GM12864 (cell line): ENCODE measurements around the gene AOX1.
A peak's percentile ranks its signal among the peaks of the same experiment; 100 is the strongest.

ENCODE experiments used
- DNase-seq: peaks from one replicate; pipeline ENCODE4 v3.0.0-alpha.2; 2011; ENCODE audit warnings: low read depth
- H3K4me3 ChIP-seq: 2 replicates; pipeline ENCODE4 v1.5.1; 2011; ENCODE audit warnings: mild to moderate bottlenecking, low read depth, low read length, control low read depth
- TF ChIP-seq, protein P1 (sequence below): IDR thresholded peaks from 2 replicates; pipeline ENCODE4 v1.5.1; 2011; ENCODE audit warnings: low read depth, mild to moderate bottlenecking, moderate library complexity, low read length, control low read depth, inconsistent platforms; ENCODE audit errors: missing control alignments

AOX1 gene

DNA sequence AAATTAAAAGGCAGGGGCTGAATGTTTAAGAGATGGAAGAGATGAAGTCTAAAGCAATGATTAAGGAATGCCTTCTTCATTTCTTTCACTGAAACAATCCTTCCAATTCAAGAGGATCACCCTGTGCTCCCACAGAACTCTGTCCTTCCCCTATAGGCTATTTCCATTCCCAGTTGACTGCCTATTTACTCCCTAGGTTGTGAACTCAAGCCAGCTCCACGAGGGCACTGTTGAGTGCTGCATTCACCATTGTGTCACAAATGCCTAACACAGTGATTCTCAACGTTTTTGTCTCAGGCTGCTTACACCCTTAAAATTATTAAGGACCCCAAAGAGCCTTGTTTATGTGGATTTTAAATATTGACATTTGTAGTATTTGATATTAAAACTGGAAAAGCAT is 112.4 kb downstream of the AOX1 start:
- TF ChIP-seq, protein P1, sequence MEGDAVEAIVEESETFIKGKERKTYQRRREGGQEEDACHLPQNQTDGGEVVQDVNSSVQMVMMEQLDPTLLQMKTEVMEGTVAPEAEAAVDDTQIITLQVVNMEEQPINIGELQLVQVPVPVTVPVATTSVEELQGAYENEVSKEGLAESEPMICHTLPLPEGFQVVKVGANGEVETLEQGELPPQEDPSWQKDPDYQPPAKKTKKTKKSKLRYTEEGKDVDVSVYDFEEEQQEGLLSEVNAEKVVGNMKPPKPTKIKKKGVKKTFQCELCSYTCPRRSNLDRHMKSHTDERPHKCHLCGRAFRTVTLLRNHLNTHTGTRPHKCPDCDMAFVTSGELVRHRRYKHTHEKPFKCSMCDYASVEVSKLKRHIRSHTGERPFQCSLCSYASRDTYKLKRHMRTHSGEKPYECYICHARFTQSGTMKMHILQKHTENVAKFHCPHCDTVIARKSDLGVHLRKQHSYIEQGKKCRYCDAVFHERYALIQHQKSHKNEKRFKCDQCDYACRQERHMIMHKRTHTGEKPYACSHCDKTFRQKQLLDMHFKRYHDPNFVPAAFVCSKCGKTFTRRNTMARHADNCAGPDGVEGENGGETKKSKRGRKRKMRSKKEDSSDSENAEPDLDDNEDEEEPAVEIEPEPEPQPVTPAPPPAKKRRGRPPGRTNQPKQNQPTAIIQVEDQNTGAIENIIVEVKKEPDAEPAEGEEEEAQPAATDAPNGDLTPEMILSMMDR: no peak
- DNase-seq: no peak
- no peak overlapping the region for H3K4me3 ChIP-seq

DNA sequence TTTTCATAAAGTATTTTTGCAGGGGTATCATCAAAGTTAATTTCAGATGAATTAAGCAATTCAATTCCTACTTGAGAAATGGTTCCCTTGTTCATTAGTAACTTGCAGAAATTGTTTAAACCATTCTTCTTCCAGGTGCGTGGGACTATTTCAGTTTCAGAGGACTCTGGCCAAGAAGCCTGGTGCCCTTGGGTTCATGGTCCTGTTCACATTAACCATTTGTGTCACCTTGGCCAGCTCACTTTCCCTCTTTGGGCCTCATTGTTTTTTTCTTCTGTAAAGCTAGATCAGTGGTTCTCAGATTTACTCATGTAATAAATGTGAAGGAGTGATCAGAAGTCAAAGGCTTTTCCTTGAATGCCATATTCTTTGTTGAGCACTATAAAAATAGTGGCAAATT is 113.5 kb downstream of the AOX1 start:
- TF ChIP-seq, protein P1: no peak
- DNase-seq: no peak
- H3K4me3 ChIP-seq: no peak overlapping the region

DNA sequence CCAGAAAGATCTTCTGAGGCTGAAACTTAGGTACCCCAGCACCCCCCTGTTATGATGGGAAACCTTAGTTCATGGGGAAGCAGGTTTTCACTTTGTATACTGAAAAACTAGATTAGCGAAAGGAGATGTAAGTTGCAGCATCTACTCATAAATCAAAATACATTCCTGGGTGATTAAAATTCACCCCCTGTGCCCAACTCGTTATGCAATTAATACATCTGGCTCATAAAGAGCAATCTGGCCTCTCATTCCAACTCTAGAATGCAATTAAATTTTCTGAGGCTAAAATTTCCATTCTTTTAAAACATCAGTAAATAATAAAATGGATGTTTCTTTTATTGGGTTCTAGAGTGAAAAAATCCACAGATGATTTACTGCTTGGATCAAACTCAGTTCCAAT is 115.0 kb downstream of the AOX1 start:
- TF ChIP-seq, protein P1: no peak
- no peak for DNase-seq
- no peak overlapping the region for H3K4me3 ChIP-seq

DNA sequence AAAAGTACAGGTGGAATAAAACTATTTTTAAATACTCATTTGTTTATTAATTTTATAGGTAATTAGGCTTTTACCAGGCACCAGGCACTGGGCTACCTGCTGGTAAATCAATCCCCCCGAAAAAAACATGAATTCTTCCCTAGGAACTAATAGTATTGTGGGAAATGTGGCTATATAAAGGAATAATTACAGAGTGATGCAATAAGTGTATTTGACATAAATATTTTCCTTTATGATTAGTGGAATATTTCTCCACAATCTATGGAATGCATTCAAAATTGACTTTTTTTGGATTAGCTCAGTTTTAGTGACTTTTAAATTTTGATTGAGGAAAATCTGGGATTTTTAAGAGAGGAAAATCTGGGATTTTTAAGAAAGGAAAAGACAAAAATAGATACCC is 116.2 kb downstream of the AOX1 start:
- no peak for DNase-seq
- no peak overlapping the region for H3K4me3 ChIP-seq
- TF ChIP-seq, protein P1: no peak

DNA sequence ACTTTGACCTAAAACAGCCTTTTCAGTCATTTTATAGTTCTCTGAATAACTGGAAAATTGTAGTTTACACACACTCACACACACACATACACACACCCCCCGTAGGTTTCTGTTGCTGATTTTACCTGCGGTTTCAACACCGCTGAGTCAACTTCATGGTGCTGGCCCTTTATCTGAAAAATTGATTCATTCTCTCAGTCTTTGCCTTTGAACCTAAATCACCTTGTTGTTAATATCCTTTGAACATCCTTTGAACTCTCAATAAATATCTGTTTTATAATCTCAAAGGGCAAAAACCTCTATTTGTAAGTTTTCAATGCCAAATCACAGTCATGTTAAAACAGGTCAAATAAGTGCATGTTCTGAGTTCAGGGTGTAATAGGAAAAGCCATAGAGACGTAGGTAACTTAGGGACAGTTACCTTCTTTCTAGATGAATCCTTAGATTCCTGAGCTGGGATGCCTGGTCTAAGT is 116.9 kb downstream of the AOX1 start:
- no peak for DNase-seq
- H3K4me3 ChIP-seq: no peak overlapping the region
- TF ChIP-seq, protein P1: no peak

DNA sequence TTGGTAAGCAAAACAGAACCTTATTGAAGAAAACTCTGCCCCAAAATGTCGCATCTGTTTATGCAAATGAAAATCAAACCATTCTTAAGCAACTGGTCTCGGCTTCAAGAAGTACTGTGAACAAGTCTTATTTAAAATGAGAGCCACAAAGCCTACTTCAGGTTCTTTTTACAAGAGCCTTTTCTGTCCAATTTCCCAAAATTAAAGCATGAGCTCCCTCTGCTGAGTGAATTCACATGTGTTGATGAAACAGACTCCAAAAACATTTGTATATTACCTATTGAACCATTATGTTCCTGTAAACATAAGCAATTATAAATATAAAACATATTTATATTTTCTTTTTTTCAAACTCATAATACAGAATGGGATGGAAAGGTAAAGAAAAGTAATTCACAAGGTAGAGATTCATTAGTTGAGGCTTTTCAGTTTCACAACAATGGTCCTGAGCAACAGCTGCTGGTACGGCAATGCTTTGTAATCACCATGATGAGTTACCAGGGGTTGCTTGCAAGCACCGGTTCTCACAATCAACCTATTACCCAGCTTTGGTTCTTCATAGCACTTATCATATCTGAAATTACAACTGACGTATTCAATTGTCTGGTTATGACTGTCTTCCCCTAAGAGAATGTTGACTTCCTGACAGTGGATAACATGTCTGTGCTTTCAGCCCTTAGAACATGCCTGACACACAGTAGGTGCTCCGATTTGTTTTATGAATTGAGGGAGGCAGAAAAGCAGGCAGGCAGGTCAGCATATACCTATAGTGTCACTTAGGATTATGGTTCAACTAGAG is 117.5 kb downstream of the AOX1 start:
- DNase-seq: no peak
- no peak overlapping the region for H3K4me3 ChIP-seq
- TF ChIP-seq, protein P1: peak; percentile 27
